WTC11 (cell line): ENCODE data around the gene DTX2.
"Not testable (repeated sequence)": the region's sequence is repeated elsewhere in the genome, so short reads cannot be mapped to it uniquely, and the experiment has no call there.

ENCODE experiments used
- CBFB ChIP-seq: sonication (generic); formaldehyde crosslinking; IDR thresholded peaks from 2 replicates; pipeline ENCODE4 v1.8.1; 2022; ENCODE audit warnings: mild to moderate bottlenecking, low read depth, missing genetic modification reagents
- CREB1 ChIP-seq: sonication (generic); formaldehyde crosslinking; IDR thresholded peaks from 2 replicates; pipeline ENCODE4 v1.8.0; 2023; ENCODE audit warnings: mild to moderate bottlenecking, missing genetic modification reagents
- FOXJ3 ChIP-seq: sonication (generic); formaldehyde crosslinking; IDR thresholded peaks from 2 replicates; pipeline ENCODE4 v1.9.0; 2021; ENCODE audit warnings: missing genetic modification reagents, mild to moderate bottlenecking, borderline replicate concordance
- MAX ChIP-seq: sonication (generic); formaldehyde crosslinking; IDR thresholded peaks from 2 replicates; pipeline ENCODE4 v1.8.0; 2022; ENCODE audit warnings: mild to moderate bottlenecking, missing genetic modification reagents
- NR3C1 ChIP-seq: sonication (generic); formaldehyde crosslinking; conservative IDR thresholded peaks from 2 replicates; pipeline ENCODE4 v1.8.1; 2023; ENCODE audit warnings: low read depth, mild to moderate bottlenecking, missing genetic modification reagents
- RELA ChIP-seq: sonication (generic); formaldehyde crosslinking; IDR thresholded peaks from 2 replicates; pipeline ENCODE4 v1.8.1; 2022; ENCODE audit warnings: missing genetic modification reagents, mild to moderate bottlenecking, borderline replicate concordance
- ZNF263 ChIP-seq: sonication (generic); formaldehyde crosslinking; IDR thresholded peaks from 2 replicates; pipeline ENCODE4 v1.8.1; 2022; ENCODE audit warnings: low read depth, mild to moderate bottlenecking, moderate library complexity, missing genetic modification reagents
- ZNF396 ChIP-seq: fragments of 250-450 bp; sonication (Bioruptor Pico); IDR thresholded peaks from 2 replicates; pipeline ENCODE4 v1.8.0; 2021; ENCODE audit warnings: mild to moderate bottlenecking, moderate library complexity, borderline replicate concordance
- TF ChIP-seq, protein P1 (sequence below): fragments of 200-600 bp; IDR thresholded peaks from 2 replicates; pipeline ENCODE4 v1.8.0; 2022; ENCODE audit warnings: antibody characterized with exemption
- TF ChIP-seq, protein P2 (sequence below): sonication (generic); formaldehyde crosslinking; IDR thresholded peaks from 2 replicates; pipeline ENCODE4 v1.8.1; 2022; ENCODE audit warnings: low read depth, missing genetic modification reagents, borderline replicate concordance

DNA sequence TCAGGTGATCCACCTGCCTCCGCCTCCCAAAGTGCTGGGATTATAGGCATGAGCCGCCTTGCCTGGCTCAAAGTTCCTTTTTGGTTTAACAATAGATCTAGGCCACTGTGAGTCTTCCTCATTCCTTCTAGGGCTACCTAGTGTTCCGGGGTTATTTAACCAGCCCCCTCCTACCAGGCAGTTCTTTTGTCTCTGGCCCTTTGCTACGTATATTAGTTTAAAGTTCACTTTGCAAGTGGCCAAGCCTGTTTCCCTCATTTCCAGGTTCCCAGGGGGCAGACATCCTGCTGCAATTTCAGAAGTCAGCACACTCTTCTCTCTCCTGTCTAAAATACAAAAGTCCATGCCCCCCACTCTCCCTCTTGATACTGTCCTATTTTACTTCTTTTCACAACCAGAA, 3.0 kb upstream of the DTX2 start:
- not testable (repeated sequence) for TF ChIP-seq CBFB; ZNF263 (CRISPR knock-in tag); ZNF396 (CRISPR knock-in tag); NR3C1 (CRISPR knock-in tag); FOXJ3; RELA (CRISPR knock-in tag); MAX; CREB1 (CRISPR knock-in tag)
- TF ChIP-seq, protein P1, sequence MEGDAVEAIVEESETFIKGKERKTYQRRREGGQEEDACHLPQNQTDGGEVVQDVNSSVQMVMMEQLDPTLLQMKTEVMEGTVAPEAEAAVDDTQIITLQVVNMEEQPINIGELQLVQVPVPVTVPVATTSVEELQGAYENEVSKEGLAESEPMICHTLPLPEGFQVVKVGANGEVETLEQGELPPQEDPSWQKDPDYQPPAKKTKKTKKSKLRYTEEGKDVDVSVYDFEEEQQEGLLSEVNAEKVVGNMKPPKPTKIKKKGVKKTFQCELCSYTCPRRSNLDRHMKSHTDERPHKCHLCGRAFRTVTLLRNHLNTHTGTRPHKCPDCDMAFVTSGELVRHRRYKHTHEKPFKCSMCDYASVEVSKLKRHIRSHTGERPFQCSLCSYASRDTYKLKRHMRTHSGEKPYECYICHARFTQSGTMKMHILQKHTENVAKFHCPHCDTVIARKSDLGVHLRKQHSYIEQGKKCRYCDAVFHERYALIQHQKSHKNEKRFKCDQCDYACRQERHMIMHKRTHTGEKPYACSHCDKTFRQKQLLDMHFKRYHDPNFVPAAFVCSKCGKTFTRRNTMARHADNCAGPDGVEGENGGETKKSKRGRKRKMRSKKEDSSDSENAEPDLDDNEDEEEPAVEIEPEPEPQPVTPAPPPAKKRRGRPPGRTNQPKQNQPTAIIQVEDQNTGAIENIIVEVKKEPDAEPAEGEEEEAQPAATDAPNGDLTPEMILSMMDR: not testable (repeated sequence)
- TF ChIP-seq, protein P2, sequence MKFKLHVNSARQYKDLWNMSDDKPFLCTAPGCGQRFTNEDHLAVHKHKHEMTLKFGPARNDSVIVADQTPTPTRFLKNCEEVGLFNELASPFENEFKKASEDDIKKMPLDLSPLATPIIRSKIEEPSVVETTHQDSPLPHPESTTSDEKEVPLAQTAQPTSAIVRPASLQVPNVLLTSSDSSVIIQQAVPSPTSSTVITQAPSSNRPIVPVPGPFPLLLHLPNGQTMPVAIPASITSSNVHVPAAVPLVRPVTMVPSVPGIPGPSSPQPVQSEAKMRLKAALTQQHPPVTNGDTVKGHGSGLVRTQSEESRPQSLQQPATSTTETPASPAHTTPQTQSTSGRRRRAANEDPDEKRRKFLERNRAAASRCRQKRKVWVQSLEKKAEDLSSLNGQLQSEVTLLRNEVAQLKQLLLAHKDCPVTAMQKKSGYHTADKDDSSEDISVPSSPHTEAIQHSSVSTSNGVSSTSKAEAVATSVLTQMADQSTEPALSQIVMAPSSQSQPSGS (CRISPR knock-in tag): not testable (repeated sequence)
